BE2C (cell line): ENCODE measurements around the gene MTFR2.

Experiments used
- DNase-seq: peaks from one replicate; pipeline ENCODE4 v3.0.0-alpha.2; 2020
- H3K27me3 ChIP-seq: fragments of 250-450 bp; sonication (Bioruptor Pico); 2 replicates; pipeline ENCODE4 v1.5.1; 2020; ENCODE audit warnings: mild to moderate bottlenecking
- H3K36me3 ChIP-seq: fragments of 250-450 bp; sonication (Bioruptor Pico); 2 replicates; pipeline ENCODE4 v1.5.1; 2020; ENCODE audit warnings: mild to moderate bottlenecking
- H3K4me1 ChIP-seq: fragments of 250-450 bp; sonication (Bioruptor Pico); 2 replicates; pipeline ENCODE4 v1.5.1; 2020
- H3K4me3 ChIP-seq: 2 replicates; pipeline ENCODE4 v1.5.1; 2011; ENCODE audit warnings: low read depth, low read length
- H3K9me3 ChIP-seq: fragments of 250-450 bp; sonication (Bioruptor Pico); 2 replicates; pipeline ENCODE4 v1.5.1; 2020
- CTCF ChIP-seq: IDR thresholded peaks from 2 replicates; pipeline ENCODE4 v1.5.1; 2012; ENCODE audit warnings: mild to moderate bottlenecking, low read depth, low read length

Gene MTFR2

GRCh38 chr6:136249336-136249735, 775 bp downstream of the MTFR2 start:
- TF ChIP-seq CTCF = no peak
- Histone ChIP-seq H3K4me3 (peak overlapping the region; percentile 77), H3K4me1 (no peaks in the 10 kb centered on the region; the same call in 1 of the 2 replicates), H3K27me3 (no peaks in the 10 kb centered on the region), H3K36me3 (no peaks in the 10 kb centered on the region; the same call in 1 of the 2 replicates), H3K9me3 (no peaks in the 10 kb centered on the region)
- no peak for DNase-seq

- Histone ChIP-seq H3K36me3 (no peaks in the 10 kb centered on the region; the same call in none of the 2 replicates), H3K4me1 (no peaks in the 10 kb centered on the region), H3K27me3 (no peaks in the 10 kb centered on the region), H3K9me3 (no peaks in the 10 kb centered on the region), H3K4me3 (no peak overlapping the region)
- TF ChIP-seq CTCF = no peak
- no peak for DNase-seq
Observed at GRCh38 chr6:136244061-136244616, 6.0 kb downstream of the MTFR2 start.

- DNase-seq = no peak
Observed at GRCh38 chr6:136236466-136237293, 13.4 kb downstream of the MTFR2 start.

DNA sequence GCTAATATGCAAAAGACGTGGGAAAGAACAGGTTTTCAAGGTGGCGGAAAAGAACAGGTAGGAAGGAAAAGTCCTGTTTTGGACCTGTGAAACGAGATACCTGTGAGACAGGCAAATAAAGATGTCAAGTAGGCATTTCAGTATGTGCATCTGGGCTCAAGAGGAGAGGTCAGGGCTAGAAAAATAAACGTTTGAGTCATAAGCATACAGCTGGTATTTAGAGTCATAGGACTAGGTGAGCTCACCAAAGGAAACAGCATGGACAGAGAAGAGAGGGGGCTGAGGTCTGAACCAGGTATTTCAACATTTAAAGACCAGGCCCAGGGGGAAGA, 14.9 kb downstream of the MTFR2 start:
- H3K27me3 ChIP-seq = no peaks in the 10 kb centered on the region
- H3K9me3 ChIP-seq = no peaks in the 10 kb centered on the region
- TF ChIP-seq CTCF = no peak
- no peaks in the 10 kb centered on the region; the same call in 1 of the 2 replicates for H3K4me1 ChIP-seq
- no peak for DNase-seq
- no peak overlapping the region for H3K4me3 ChIP-seq
- H3K36me3 ChIP-seq = no peaks in the 10 kb centered on the region; the same call in 1 of the 2 replicates

More at GRCh38 chr6:136236466-136237293, 13.4 kb downstream of the MTFR2 start:
- Histone ChIP-seq H3K27me3 (no peaks in the 10 kb centered on the region), H3K4me1 (no peaks in the 10 kb centered on the region; the same call in 1 of the 2 replicates), H3K36me3 (no peaks in the 10 kb centered on the region; the same call in 1 of the 2 replicates), H3K4me3 (no peak overlapping the region), H3K9me3 (no peaks in the 10 kb centered on the region)
- no peak for TF ChIP-seq CTCF

- Histone ChIP-seq H3K9me3 (no peaks in the 10 kb centered on the region), H3K27me3 (no peaks in the 10 kb centered on the region), H3K4me1 (no peaks in the 10 kb centered on the region; the same call in 1 of the 2 replicates), H3K4me3 (no peak overlapping the region), H3K36me3 (no peaks in the 10 kb centered on the region)
- TF ChIP-seq CTCF = no peak
- no peak for DNase-seq
Observed at GRCh38 chr6:136232701-136233100, 17.4 kb downstream of the MTFR2 start.
